RPMI8226 (cell line): Measurements from ENCODE around the gene MUC12.
"Not testable (repeated sequence)": the region's sequence is repeated elsewhere in the genome, so short reads cannot be mapped to it uniquely, and the experiment has no call there.

Experiments used
- DNase-seq: peaks from one replicate; pipeline ENCODE4 v3.0.0-alpha.2; 2015

MUC12 gene

GRCh38 chr7:100969066-100969615 is at the start of gene MUC12:
Gene MUC12 (plus strand): TSS chr7:100969565. CDS start chr7:100969623, 58 bp downstream.
- no peak for DNase-seq

DNA sequence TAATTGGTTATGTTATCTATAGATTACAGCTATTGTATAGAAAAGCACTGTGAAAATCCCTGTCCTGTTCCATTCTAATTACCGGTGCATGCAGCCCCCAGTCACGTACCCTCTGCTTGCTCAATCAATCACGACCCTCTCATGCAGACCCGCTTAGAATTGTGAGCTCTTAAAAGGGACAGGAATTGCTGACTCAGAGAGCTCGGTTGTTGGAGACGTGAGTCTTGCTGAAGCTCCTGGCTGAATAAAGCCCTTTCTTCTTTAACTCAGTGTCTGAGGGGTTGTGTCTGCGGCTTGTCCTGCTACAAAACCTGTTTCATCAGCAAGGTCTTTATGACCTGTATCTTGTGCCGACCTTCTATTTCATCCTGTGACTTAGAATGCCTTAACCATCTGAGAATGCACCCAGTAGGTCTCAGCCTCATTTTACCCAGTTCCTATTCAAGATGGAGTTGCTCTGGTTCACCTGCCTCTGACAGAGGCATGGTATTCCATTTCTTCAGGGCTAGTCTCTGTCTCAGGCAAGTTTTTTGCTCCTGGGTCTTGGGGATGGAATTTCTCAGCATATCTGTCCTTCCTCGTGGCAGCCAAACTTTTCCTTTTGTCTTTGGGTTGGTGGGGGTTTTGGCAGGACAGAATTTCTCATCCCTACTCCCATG is 49.5 kb upstream of the MUC12 start:
- DNase-seq = not testable (repeated sequence)

DNA sequence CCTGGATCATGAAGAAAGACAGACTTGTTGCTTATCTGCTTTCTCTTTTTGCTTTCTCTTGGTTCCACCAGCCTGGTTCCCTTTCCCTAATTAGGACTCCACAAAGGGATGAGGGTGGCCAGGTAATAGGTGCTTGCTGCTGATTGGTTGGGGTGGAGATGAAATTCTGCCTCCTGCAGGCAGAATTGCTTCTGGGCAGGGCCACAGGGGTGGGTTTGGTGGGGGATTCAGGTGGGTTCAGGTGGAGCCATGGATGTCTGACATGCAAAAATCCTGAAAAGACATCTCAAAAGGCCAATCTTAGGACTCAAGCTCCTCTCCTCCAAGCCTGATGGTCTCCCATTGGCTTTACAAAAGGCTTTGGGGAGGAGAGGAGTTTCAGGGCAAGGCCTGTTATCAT is 48.3 kb upstream of the MUC12 start:
- DNase-seq = no peak

GRCh38 chr7:100923616-100924015 is 45.7 kb upstream of the MUC12 start:
- DNase-seq = not testable (repeated sequence)

DNA sequence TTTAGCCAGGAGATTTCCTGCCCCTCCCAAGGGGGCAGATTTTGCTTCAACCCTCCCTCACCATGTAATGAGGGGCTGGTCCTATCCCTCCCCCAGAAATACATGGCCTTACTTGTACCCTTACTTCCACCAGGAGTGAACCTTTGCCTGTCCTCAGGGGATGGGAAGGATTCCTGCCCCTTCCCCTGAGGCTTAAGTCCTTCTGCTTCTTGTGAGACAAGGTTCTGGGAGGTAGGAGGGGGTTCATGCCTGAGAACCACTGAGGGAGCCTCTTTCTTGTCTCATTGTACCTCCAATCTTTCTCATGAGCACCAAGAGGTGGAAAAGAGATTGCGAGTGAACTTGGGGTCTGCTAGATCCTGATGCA is 39.6 kb upstream of the MUC12 start:
- no peak for DNase-seq

GRCh38 chr7:100933734-100934133 is 35.6 kb upstream of the MUC12 start:
- DNase-seq = no peak

DNA sequence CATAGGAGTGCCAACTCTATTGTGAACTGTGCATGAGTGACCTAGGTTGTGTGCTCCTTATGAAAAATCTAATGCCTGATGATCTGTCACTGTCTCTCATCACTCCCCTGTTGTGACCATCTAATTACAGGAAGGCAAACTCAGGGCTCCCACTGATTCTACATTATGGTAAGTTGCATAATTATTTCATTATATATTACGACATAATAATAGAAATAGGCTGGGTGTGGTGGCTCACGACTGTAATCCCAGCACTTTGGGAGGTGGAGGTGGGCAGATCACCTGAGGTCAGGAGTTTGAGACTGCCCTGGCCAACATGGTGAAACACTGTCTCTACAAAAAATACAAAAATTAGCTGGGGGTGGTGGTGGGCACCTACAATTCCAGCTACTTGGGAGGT is 34.0 kb upstream of the MUC12 start:
- DNase-seq = not testable (repeated sequence)

- DNase-seq = not testable (repeated sequence)
Measured at GRCh38 chr7:100936167-100936566, 33.2 kb upstream of the MUC12 start.

GRCh38 chr7:100942045-100942774 is 27.2 kb upstream of the MUC12 start:
- no peak for DNase-seq

DNA sequence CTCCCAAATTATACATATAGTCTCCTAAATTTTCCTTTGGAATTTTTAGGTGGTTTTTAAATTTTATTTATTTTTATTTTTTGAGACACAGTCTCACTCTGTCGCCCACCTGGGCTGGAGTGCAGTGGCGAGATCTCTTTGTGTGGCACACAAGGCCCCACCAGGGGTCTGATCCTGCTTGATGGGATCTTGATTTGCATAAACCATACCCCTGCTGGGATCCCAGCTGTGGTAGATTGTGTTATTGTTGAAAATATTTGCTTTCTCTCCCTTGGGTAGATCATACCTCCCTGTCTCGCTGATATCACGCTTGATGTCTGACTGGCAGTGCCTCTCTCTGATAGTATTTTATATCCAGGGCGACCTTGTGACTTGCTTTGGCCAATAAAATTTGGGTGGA is 25.7 kb upstream of the MUC12 start:
- no peak for DNase-seq

DNA sequence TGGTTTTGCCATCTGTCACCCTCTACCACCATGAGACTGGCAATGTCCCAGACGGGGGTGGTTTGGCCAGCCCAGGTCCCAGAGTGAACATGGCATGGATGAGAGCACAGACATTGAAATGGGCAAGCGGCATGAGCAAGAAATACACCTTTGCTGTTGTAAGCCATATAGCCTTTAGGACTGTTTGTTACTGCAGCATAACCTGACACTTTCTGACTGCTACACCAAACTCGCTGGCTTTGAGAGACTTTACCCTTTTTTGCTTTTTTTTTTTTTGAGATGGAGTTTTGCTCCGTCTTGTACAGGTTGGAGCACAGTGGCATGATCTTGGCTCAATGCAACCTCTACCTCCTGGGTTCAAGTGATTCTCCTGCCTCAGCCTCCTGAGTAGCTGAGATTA is 25.2 kb upstream of the MUC12 start:
- no peak for DNase-seq

- DNase-seq = no peak
Measured at GRCh38 chr7:100946111-100946510, 23.3 kb upstream of the MUC12 start.

DNA sequence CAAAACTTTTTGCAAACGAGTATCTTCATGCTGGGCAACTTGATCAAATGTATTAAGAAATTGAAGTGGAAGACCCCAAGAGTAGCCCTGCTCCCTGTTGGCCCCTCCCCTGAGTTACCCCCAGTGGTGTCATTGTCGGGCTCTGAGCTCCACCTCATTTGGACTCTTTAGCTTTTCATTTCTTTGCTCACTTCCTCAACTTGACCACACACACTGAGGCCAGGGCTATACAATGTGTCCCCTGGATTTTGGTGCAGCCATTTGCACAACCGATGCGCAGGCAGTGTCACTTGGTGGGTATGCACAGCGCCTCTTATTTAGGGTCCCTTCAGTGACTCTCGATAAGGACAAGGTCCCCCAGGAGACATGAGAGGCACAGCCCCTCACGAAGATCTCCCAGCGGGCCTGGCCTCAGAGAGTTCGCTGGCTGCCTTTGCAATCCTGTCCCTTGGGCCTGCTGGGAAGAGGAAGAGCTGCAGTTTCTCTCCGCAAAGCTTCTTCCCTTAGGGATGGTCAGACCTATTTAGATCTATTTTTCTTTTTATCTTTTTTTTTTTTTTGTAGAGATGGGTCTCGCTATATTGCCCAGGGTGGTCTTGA is 22.5 kb upstream of the MUC12 start:
- peak; percentile 2 for DNase-seq

- no peak for DNase-seq
Measured at GRCh38 chr7:100947792-100948191, 21.6 kb upstream of the MUC12 start.

GRCh38 chr7:100949227-100949932 is 20.0 kb upstream of the MUC12 start, which contains the start of gene MUC3A:
Gene MUC3A (plus strand): TSS chr7:100949534. CDS start chr7:100949625, 91 bp downstream.
- DNase-seq = no peak

GRCh38 chr7:100949933-100950443 is 19.4 kb upstream of the MUC12 start:
- no peak for DNase-seq

DNA sequence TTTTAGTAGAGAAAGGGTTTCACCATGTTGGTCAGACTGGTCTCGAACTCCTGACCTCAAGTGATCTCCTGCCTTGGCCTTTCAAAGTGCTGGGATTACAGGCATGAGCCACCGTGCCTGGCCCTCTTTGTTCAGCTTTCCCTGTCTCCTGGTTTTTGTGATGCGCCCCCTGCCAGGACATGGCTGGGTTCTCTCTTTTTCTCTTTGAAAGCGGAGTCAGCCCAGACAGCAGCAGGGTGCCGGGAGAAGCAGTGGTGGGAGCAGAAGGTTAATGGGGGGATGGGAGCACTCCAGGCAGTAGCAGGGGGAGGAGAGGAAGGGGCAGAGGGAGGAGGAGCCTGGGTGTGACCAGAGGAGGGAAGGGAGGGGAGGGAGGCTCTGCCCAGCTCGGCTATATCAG is 18.2 kb upstream of the MUC12 start:
- DNase-seq = no peak

DNA sequence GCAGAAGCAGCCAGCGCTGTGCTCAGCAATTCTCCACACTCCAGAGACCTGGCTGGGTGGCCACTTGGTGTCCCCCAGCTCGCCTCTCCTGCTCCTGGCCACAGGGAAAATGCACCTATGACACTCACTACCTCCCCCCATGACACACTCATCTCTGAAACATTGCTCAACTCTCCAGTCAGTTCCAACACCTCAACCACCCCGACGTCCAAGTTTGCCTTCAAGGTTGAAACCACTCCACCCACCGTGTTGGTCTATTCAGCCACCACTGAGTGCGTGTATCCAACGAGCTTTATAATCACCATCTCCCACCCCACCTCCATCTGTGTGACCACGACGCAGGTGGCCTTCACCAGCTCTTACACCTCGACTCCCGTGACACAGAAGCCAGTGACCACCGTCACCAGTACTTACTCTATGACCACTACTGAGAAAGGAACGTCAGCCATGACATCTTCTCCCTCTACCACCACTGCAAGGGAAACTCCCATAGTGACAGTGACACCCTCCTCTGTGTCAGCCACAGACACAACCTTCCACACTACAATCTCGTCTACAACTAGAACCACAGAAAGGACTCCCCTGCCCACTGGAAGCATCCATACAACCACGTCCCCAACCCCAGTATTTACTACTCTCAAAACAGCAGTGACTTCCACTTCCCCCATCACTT is 17.3 kb upstream of the MUC12 start:
- DNase-seq = no peak

DNA sequence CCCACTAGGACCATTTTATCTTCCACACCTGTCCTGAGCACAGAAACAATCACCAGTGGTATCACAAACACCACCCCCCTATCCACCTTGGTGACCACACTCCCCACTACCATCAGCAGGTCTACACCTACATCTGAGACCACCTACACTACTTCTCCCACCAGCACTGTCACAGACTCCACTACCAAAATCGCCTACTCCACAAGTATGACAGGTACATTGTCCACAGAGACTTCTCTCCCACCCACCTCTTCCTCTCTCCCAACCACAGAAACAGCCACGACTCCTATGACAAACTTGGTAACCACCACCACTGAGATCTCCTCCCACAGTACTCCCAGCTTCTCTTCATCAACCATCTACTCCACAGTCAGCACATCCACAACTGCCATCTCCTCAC is 16.7 kb upstream of the MUC12 start:
- DNase-seq = no peak

GRCh38 chr7:100957832-100958421 is 11.4 kb upstream of the MUC12 start:
- no peak for DNase-seq

DNA sequence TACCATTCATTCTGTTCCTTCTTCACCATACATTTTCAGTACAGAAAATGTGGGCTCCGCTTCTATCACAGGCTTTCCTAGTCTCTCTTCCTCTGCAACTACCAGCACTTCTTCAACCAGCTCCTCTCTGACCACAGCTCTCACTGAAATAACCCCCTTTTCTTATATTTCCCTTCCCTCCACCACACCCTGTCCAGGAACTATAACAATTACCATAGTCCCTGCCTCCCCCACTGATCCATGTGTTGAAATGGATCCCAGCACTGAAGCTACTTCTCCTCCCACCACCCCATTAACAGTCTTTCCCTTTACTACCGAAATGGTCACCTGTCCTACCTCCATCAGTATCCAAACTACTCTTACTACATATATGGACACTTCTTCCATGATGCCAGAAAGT is 9.5 kb upstream of the MUC12 start:
- no peak for DNase-seq

GRCh38 chr7:100962537-100962936 is 6.8 kb upstream of the MUC12 start:
- DNase-seq = no peak
